SK-N-SH treated with all-trans-retinoic acid at 6 μM for 48 hours (cell line): ENCODE measurements around the gene PHGDH.

Source experiments
- ATAC-seq: fragments of 200-7000 bp; cut with Tn5 transposase; 3 replicates; pipeline ENCODE4 v1.9.1; 2020; ENCODE audit warnings: mild to moderate bottlenecking, moderate library complexity
- BACH2 ChIP-seq: fragments of 250-450 bp; sonication (Bioruptor Pico); IDR thresholded peaks from 2 replicates; pipeline ENCODE4 v1.9.0; 2021; ENCODE audit warnings: mild to moderate bottlenecking, borderline replicate concordance
- CREB5 ChIP-seq: fragments of 250-450 bp; sonication (Bioruptor Pico); IDR thresholded peaks from 2 replicates; pipeline ENCODE4 v1.5.1; 2020; ENCODE audit warnings: low read depth, mild to moderate bottlenecking, moderate library complexity
- CSDC2 ChIP-seq: fragments of 250-450 bp; sonication (Bioruptor Pico); IDR thresholded peaks from 2 replicates; pipeline ENCODE4 v1.5.0; 2020; ENCODE audit warnings: mild to moderate bottlenecking, moderate library complexity
- ESRRG ChIP-seq: fragments of 250-450 bp; sonication (Bioruptor Pico); IDR thresholded peaks from 2 replicates; pipeline ENCODE4 v1.6.1; 2021; ENCODE audit warnings: mild to moderate bottlenecking
- GLIS3 ChIP-seq: fragments of 250-450 bp; sonication (Bioruptor Pico); IDR thresholded peaks from 2 replicates; pipeline ENCODE4 v1.5.0; 2020; ENCODE audit warnings: mild to moderate bottlenecking, moderate library complexity
- ISL1 ChIP-seq: fragments of 250-450 bp; sonication (Bioruptor Pico); IDR thresholded peaks from 2 replicates; pipeline ENCODE4 v2.1.2; 2022; ENCODE audit warnings: mild to moderate bottlenecking, moderate library complexity
- OSR1 ChIP-seq: fragments of 250-450 bp; sonication (Bioruptor Pico); IDR thresholded peaks from 2 replicates; pipeline ENCODE4 v1.8.0; 2022; ENCODE audit warnings: moderate library complexity, mild to moderate bottlenecking, inconsistent platforms
- POU6F1 ChIP-seq: fragments of 250-450 bp; sonication (Bioruptor Pico); IDR thresholded peaks from 2 replicates; pipeline ENCODE4 v1.8.0; 2021; ENCODE audit warnings: low read depth, mild to moderate bottlenecking, moderate library complexity, borderline replicate concordance
- PPARA ChIP-seq: fragments of 250-450 bp; sonication (Bioruptor Pico); IDR thresholded peaks from 2 replicates; pipeline ENCODE4 v1.5.0; 2020; ENCODE audit warnings: mild to moderate bottlenecking, borderline replicate concordance
- RARB ChIP-seq: fragments of 250-450 bp; sonication (Bioruptor Pico); IDR thresholded peaks from 2 replicates; pipeline ENCODE4 v1.8.0; 2021; ENCODE audit warnings: mild to moderate bottlenecking, moderate library complexity
- TCF4 ChIP-seq: fragments of 250-450 bp; sonication (Bioruptor Pico); IDR thresholded peaks from 2 replicates; pipeline ENCODE4 v1.8.0; 2021; ENCODE audit warnings: mild to moderate bottlenecking, moderate library complexity, borderline replicate concordance
- TOX ChIP-seq: fragments of 250-450 bp; sonication (Bioruptor Pico); IDR thresholded peaks from 2 replicates; pipeline ENCODE4 v1.8.0; 2021; ENCODE audit warnings: mild to moderate bottlenecking, moderate library complexity, borderline replicate concordance
- TSHZ2 ChIP-seq: fragments of 250-450 bp; sonication (Bioruptor Pico); IDR thresholded peaks from 2 replicates; pipeline ENCODE4 v1.5.0; 2020; ENCODE audit warnings: mild to moderate bottlenecking, moderate library complexity
- ZC3H10 ChIP-seq: fragments of 250-450 bp; sonication (Bioruptor Pico); IDR thresholded peaks from 2 replicates; pipeline ENCODE4 v1.5.1; 2021; ENCODE audit warnings: mild to moderate bottlenecking, moderate library complexity
- ZFP3 ChIP-seq: fragments of 250-450 bp; sonication (Bioruptor Pico); IDR thresholded peaks from 2 replicates; pipeline ENCODE4 v1.5.0; 2020; ENCODE audit warnings: mild to moderate bottlenecking, moderate library complexity
- ZFP30 ChIP-seq: fragments of 450-650 bp; formaldehyde crosslinking; IDR thresholded peaks from 2 replicates; pipeline ENCODE4 v1.5.0; 2022; ENCODE audit warnings: mild to moderate bottlenecking, moderate library complexity
- ZNF565 ChIP-seq: fragments of 450-650 bp; formaldehyde crosslinking; conservative IDR thresholded peaks from 2 replicates; pipeline ENCODE4 v1.5.0; 2020; ENCODE audit warnings: low read depth, mild to moderate bottlenecking, moderate library complexity
- ZNF70 ChIP-seq: fragments of 450-650 bp; formaldehyde crosslinking; IDR thresholded peaks from 2 replicates; pipeline ENCODE4 v1.5.0; 2020; ENCODE audit warnings: mild to moderate bottlenecking, moderate library complexity
- ZNF8 ChIP-seq: fragments of 450-650 bp; formaldehyde crosslinking; IDR thresholded peaks from 2 replicates; pipeline ENCODE4 v1.5.0; 2020; ENCODE audit warnings: mild to moderate bottlenecking, moderate library complexity

Gene PHGDH

GRCh38 chr1:119731741-119732430, 20.2 kb downstream of the PHGDH start (continued):
- TF ChIP-seq ISL1 (CRISPR knock-in tag) (no peak), RARB (CRISPR knock-in tag) (no peak), ZNF565 (CRISPR knock-in tag) (no peak), POU6F1 (CRISPR knock-in tag) (no peak), ZFP30 (CRISPR knock-in tag) (no peak)

GRCh38 chr1:119732465-119733168, 20.9 kb downstream of the PHGDH start:
- ATAC-seq, result no peak
- TF ChIP-seq GLIS3 (no peak), ESRRG (CRISPR knock-in tag) (no peak), BACH2 (no peak), CREB5 (CRISPR knock-in tag) (no peak), PPARA (CRISPR knock-in tag) (no peak), ZNF565 (CRISPR knock-in tag) (no peak), OSR1 (CRISPR knock-in tag) (no peak), ZC3H10 (CRISPR knock-in tag) (no peak), CSDC2 (CRISPR knock-in tag) (no peak), ZNF8 (no peak), TOX (CRISPR knock-in tag) (no peak), ISL1 (CRISPR knock-in tag) (no peak), ZFP3 (CRISPR knock-in tag) (no peak), TSHZ2 (no peak), ZFP30 (CRISPR knock-in tag) (no peak), POU6F1 (CRISPR knock-in tag) (no peak), TCF4 (CRISPR knock-in tag) (no peak), ZNF70 (no peak)

- no peak for TF ChIP-seq ESRRG (CRISPR knock-in tag)
- no peak for TF ChIP-seq OSR1 (CRISPR knock-in tag)
- no peak for TF ChIP-seq GLIS3
- TF ChIP-seq ZC3H10 (CRISPR knock-in tag), result no peak
- no peak for TF ChIP-seq ZNF565 (CRISPR knock-in tag)
- no peak for TF ChIP-seq CREB5 (CRISPR knock-in tag)
- no peak for TF ChIP-seq PPARA (CRISPR knock-in tag)
- TF ChIP-seq TOX (CRISPR knock-in tag), result no peak
- no peak for TF ChIP-seq TSHZ2
- no peak for TF ChIP-seq ZNF70
- TF ChIP-seq TCF4 (CRISPR knock-in tag), result no peak
- TF ChIP-seq, all 23 proteins: peak for 0
- ATAC-seq, result no peak
These were observed 22.0 kb downstream of the PHGDH start for GRCh38 chr1:119733754-119734153.
